AG04450 (cell line): ENCODE data around the gene TADA2A. TPM values are rescaled to one million over a fixed set of nuclear protein-coding genes. Genes with fewer than 3 reads are reported as not detected.

Experiments used
- CTCF ChIA-PET: fragments of 300-600, 350-600 bp; formaldehyde crosslinking; extraction: SDS; loops from one replicate; lab custom pipeline; 2022; ENCODE audit warnings: antibody characterized with exemption, inconsistent platforms; lab: Charles Lee
- POLR2A ChIA-PET: fragments of 350-600 bp; formaldehyde crosslinking; extraction: SDS; loops from one replicate; lab custom pipeline; 2021; ENCODE audit warnings: antibody characterized with exemption, inconsistent platforms; lab: Yijun Ruan, JAX
- DNase-seq: peaks from one replicate; pipeline ENCODE4 v3.0.0-alpha.2; 2011; ENCODE audit warnings: low read depth, low spot score
- H3K27ac ChIP-seq: one replicate; pipeline ENCODE4 v1.5.1; 2012; ENCODE audit warnings: low read depth, low read length, control low read depth
- H3K27me3 ChIP-seq: one replicate; pipeline ENCODE4 v1.6.0; 2012; ENCODE audit warnings: low read length; ENCODE audit not compliant: control insufficient read depth, insufficient read depth
- H3K4me3 ChIP-seq: 2 replicates; pipeline ENCODE4 v1.5.1; 2011; ENCODE audit warnings: mild to moderate bottlenecking, low read depth, low read length, control low read depth
- H3K9me3 ChIP-seq: 2 replicates; pipeline ENCODE4 v1.5.1; 2012; ENCODE audit warnings: low read length; ENCODE audit not compliant: control insufficient read depth, insufficient read depth
- CTCF ChIP-seq: IDR thresholded peaks from 2 replicates; pipeline ENCODE4 v1.5.1; 2011; ENCODE audit warnings: low read depth, low read length, control low read depth, inconsistent platforms
- polyA plus RNA-seq: library from polyadenylated mRNA; depleted of rRNA; stranded (reverse); fragments of >200 nt; gene quantifications from 2 replicates; pipeline ENCODE4 v1.2.3, GENCODE V29; 2011

The TADA2A gene
- polyA plus RNA-seq, 1 experiment = 21.4 TPM

GRCh38 chr17:37385474-37385990 is 21.2 kb upstream of the TADA2A start:
- ChIA-PET POLR2A (no interaction called here), CTCF (interaction anchor here (0.5 to 2.4 kb wide), 4 partner anchors 9 to 97 kb away, joined by 3 to 25 read pairs (median 4); partner anchors contain the start of gene C17orf78)
- H3K27me3 ChIP-seq = no peaks in the 10 kb centered on the region
- no peak for TF ChIP-seq CTCF
- no peaks in the 10 kb centered on the region for H3K9me3 ChIP-seq
- no peak overlapping the region for H3K4me3 ChIP-seq
- H3K27ac ChIP-seq = no peak overlapping the region
- no peak for DNase-seq

GRCh38 chr17:37386462-37386861 is 20.2 kb upstream of the TADA2A start:
- POLR2A ChIA-PET = interaction anchor here (0.7 kb wide), 1 partner anchor 13 kb away, joined by 3 read pairs; no protein-coding TSS in a partner anchor
- TF ChIP-seq CTCF = no peak
- no peak for DNase-seq
- Histone ChIP-seq H3K27ac (no peak overlapping the region), H3K27me3 (no peaks in the 10 kb centered on the region), H3K4me3 (no peak overlapping the region), H3K9me3 (no peaks in the 10 kb centered on the region)
- CTCF ChIA-PET = interaction anchor here (1.3 to 2.4 kb wide), 3 partner anchors 10 to 13 kb away, joined by 4 to 25 read pairs (median 5); partner anchors contain the start of gene C17orf78

GRCh38 chr17:37388266-37388665 is 18.4 kb upstream of the TADA2A start:
- peak overlapping the region; percentile 21 for H3K27ac ChIP-seq
- H3K27me3 ChIP-seq = no peaks in the 10 kb centered on the region
- ChIA-PET CTCF (interaction anchor here (1.3 to 1.4 kb wide), 2 partner anchors 12 to 14 kb away, joined by 3 to 16 read pairs; no protein-coding TSS in a partner anchor), POLR2A (no interaction called here)
- no peak for DNase-seq
- no peak overlapping the region for H3K4me3 ChIP-seq
- H3K9me3 ChIP-seq = no peaks in the 10 kb centered on the region
- TF ChIP-seq CTCF = no peak

GRCh38 chr17:37389160-37389559 is 17.5 kb upstream of the TADA2A start:
- CTCF ChIA-PET = interaction anchor here (0.6 to 2.1 kb wide), 3 partner anchors 13 to 933 kb away, joined by 3 to 9 read pairs (median 3); no protein-coding TSS in a partner anchor

More at GRCh38 chr17:37389160-37389559, 17.5 kb upstream of the TADA2A start:
- TF ChIP-seq CTCF = no peak
- no peaks in the 10 kb centered on the region for H3K9me3 ChIP-seq
- no peaks in the 10 kb centered on the region for H3K27me3 ChIP-seq
- POLR2A ChIA-PET = no interaction called here
- H3K27ac ChIP-seq = no peak overlapping the region
- no peak for DNase-seq
- H3K4me3 ChIP-seq = no peak overlapping the region
